Mesothelial cell of epicardium (in vitro differentiated cells): ENCODE results near the gene SF3A1. TPM values are rescaled to one million over a fixed set of nuclear protein-coding genes. Genes with fewer than 3 reads are reported as not detected.

ENCODE experiments used
- DNase-seq, 2 experiments: peaks; one replicate each; pipeline ENCODE4 v3.0.0; 2021; ENCODE audit warnings: low spot score in 2 of 2; ENCODE audit not compliant: unreplicated experiment in 2 of 2
- H3K27ac Mint-ChIP-seq: 2 replicates; pipeline ENCODE4 v1.8.0; 2021; ENCODE audit warnings: mixed read lengths
- H3K27me3 Mint-ChIP-seq: 2 replicates; pipeline ENCODE4 v1.8.0; 2021; ENCODE audit warnings: low read depth, mixed read lengths
- H3K36me3 Mint-ChIP-seq: 2 replicates; pipeline ENCODE4 v1.8.0; 2021; ENCODE audit warnings: mixed read lengths
- H3K4me1 Mint-ChIP-seq: 2 replicates; pipeline ENCODE4 v1.8.0; 2021; ENCODE audit warnings: mixed read lengths
- H3K4me3 Mint-ChIP-seq: 2 replicates; pipeline ENCODE4 v1.8.0; 2021; ENCODE audit warnings: mild to moderate bottlenecking, moderate library complexity, mixed read lengths
- H3K9me3 Mint-ChIP-seq: 2 replicates; pipeline ENCODE4 v1.8.0; 2021; ENCODE audit warnings: mixed read lengths
- CTCF ChIP-seq: fragments of 200-600 bp; sonication (generic); IDR thresholded peaks from one replicate; pipeline ENCODE4 v1.5.0; 2021; ENCODE audit warnings: antibody characterized with exemption; ENCODE audit not compliant: unreplicated experiment
- total RNA-seq: library from RNA; stranded (reverse); gene quantifications from 3 replicates; pipeline ENCODE4 v1.2.1, GENCODE V29; 2021

The SF3A1 gene
- total RNA-seq, 1 donor from 2014 or later, result 142 TPM

GRCh38 chr22:30365891-30366290 lies 9.2 kb upstream of the SF3A1 start:
- no peak for TF ChIP-seq CTCF
- no peak overlapping the region for H3K4me3 Mint-ChIP-seq
- H3K4me1 Mint-ChIP-seq, result peaks cover 5% of the 10 kb centered on the region
- no peak for DNase-seq
- no peaks in the 10 kb centered on the region for H3K36me3 Mint-ChIP-seq
- no peaks in the 10 kb centered on the region for H3K9me3 Mint-ChIP-seq
- H3K27ac Mint-ChIP-seq, result no peak overlapping the region
- no peaks in the 10 kb centered on the region for H3K27me3 Mint-ChIP-seq

GRCh38 chr22:30362651-30363281 lies 6.1 kb upstream of the SF3A1 start:
- no peak overlapping the region for H3K27ac Mint-ChIP-seq
- H3K4me3 Mint-ChIP-seq, result no peak overlapping the region
- DNase-seq, result no peak

GRCh38 chr22:30361916-30362650 lies 5.4 kb upstream of the SF3A1 start:
- DNase-seq, result no peak
- Mint-ChIP-seq H3K4me3 (no peak overlapping the region), H3K9me3 (no peaks in the 10 kb centered on the region), H3K27ac (no peak overlapping the region), H3K4me1 (peaks cover 5% of the 10 kb centered on the region), H3K27me3 (no peaks in the 10 kb centered on the region), H3K36me3 (no peaks in the 10 kb centered on the region)
- TF ChIP-seq CTCF, result no peak

More at GRCh38 chr22:30362651-30363281, 6.1 kb upstream of the SF3A1 start:
- Mint-ChIP-seq H3K9me3 (no peaks in the 10 kb centered on the region), H3K36me3 (no peaks in the 10 kb centered on the region), H3K4me1 (peaks cover 3% of the 10 kb centered on the region), H3K27me3 (no peaks in the 10 kb centered on the region)
- TF ChIP-seq CTCF, result no peak

DNA sequence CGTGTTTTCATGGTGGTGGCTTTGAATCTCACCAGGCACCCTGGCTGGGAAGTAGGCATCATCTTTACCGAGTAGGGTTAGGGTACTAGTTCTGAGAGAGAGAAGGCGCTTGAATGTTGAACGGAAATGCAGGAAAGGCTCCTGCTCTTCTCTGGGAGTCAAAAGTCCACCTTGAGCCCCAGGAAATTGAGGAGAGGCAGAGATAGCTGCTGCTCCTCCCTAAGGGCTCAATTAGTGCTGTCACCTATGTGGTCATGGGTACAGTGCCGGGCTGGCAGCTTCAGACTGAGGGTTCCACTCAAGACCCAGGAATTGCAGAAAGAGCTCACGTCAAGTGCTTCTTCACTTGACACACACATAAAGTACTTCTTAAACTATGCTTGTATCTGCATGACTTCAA lies 1.8 kb upstream of the SF3A1 start:
- no peaks in the 10 kb centered on the region for H3K27me3 Mint-ChIP-seq
- peaks cover 2% of the 10 kb centered on the region for H3K36me3 Mint-ChIP-seq
- H3K4me1 Mint-ChIP-seq, result peaks cover 23% of the 10 kb centered on the region
- no peak for TF ChIP-seq CTCF
- peak overlapping the region; percentile 94 for H3K4me3 Mint-ChIP-seq
- no peaks in the 10 kb centered on the region for H3K9me3 Mint-ChIP-seq
- no peak for DNase-seq
- no peak overlapping the region for H3K27ac Mint-ChIP-seq

- H3K9me3 Mint-ChIP-seq, result no peaks in the 10 kb centered on the region
- H3K4me1 Mint-ChIP-seq, result peaks cover 23% of the 10 kb centered on the region
- no peak for TF ChIP-seq CTCF
- peaks cover 2% of the 10 kb centered on the region for H3K36me3 Mint-ChIP-seq
- H3K27me3 Mint-ChIP-seq, result no peaks in the 10 kb centered on the region
- peak overlapping the region; percentile 94 for H3K27ac Mint-ChIP-seq
- DNase-seq, result no peak
- H3K4me3 Mint-ChIP-seq, result peak overlapping the region; percentile 94
Observed at GRCh38 chr22:30357650-30358215, 1.0 kb upstream of the SF3A1 start.
